Hypothalamus (tissue), 51 donors: ENCODE measurements around the gene EPHB1.
A peak's percentile ranks its signal among the peaks of the same experiment; 100 is the strongest.

Source experiments
- DNase-seq, 51 donors: peaks; one replicate each; lab custom pipeline; 2025; lab: John Stamatoyannopoulos, UW

Gene EPHB1

DNA sequence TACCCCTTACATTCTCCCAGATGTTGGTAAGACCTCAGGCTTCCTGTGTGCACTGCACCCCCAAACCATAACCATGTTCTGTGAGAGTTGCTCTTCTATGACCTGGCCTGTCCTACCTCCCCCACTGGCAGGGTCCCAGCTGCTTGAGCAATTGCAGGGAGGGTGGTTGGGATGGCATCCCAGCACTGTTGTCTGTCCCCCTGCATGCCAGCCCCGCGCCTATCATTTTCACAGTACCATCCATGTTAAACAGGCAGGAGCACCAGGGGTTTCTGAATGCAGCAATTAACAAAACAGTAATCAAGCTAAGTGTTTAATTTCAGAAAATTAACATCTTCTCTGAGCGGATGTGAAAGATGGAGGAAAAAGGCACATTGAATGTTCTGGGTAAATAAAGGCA, 345.5 kb downstream of the EPHB1 start:
- DNase-seq, result peak in 2 of 51 donors; percentile 7 to 27

DNA sequence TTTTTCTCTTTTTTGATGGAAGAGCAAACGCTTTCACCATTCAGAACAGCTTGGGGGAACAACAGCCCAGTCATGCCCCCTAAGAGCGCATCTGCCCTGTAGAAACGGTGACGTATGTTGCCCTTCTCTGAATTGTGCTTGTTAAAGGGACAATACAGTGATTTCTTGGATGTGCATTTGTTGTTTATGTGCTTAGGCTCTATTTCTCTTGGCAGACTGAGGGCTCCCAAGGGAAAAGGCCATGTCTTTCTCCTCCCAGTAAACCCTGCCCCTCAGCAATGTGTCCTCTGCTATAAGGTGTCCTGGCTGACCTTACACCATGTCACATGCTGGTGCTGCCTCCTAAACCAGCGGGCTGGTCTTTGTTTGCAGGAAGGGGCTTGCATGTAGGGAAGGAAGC, 346.1 kb downstream of the EPHB1 start:
- peak in 11 of 51 donors; percentile 2 to 66 (median 16) for DNase-seq

DNA sequence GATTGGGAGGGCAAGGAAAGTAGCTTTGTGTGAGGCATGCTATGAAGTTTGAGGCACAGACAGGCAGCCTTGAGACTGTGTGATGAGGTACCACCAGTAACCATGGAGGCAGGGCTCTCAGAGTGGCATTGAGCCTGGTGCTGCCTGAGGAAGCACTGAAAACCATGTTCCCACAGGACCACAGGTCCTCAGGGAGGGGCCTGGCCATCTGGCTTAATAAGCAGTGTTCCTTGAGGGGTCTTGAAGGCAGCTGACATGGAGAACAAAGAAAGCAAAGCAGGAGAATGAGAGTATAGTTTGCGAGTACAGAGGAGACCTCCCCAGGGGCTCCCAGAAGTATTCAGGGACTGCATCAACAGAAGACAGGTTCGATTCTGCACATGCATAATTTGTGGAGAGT, 346.6 kb downstream of the EPHB1 start:
- DNase-seq, result no peak

DNA sequence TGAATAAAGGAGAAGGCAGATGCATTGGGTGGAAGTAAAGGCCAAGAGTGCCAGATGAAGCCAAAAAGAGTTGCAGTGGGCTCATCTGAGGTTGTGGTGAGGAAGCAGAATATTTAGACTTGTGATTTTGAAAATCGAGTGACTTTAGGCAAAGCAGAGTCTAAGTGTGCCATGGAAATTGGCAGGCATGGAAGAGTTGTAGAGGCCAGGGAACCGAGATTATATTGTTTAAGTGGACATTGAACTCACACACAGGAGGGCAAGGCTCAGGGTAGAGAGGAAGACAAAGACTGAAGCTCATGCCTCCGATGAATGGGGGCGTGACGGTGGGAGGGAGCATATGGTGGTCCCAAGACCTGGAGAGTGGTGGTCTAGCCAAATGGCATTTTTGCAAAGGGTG, 347.5 kb downstream of the EPHB1 start:
- no peak for DNase-seq

DNA sequence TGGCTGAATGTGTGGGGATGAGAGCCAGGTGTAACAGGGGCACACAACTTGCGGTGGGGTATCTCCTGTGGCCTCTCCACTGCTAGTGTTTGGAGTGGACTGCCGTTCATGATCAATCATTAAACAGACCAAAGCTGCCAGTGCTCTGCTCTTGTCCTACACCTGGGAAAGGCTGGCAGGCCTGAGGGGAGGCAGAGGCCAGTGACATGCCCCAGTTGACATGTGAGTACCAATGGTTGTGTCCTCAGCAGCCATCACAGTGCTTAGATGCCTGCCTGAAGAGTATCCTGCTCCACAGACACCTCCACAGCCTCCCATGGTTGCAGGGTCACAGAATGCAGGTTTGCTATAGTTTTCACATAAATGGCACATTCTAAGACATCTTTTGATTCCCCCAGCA, 348.4 kb downstream of the EPHB1 start:
- DNase-seq, result no peak

DNA sequence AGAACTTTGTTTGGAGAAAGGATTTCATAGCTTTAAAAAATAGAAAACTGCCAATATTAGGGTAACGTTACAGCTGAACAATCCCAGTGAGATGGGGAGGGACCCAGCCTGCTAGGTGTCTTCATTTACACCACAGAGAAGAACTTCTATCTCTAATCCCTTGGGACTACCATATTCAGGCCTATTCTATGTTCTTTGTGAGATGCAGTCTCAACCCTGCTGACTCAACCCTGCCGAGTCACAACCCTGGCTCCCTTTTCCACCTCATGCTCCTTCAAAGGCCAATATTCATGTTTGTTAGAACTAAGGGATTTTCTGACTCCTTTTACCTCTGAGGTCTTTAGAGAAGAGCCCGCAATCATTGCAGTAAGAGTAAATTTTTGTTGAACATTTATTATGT, 350.5 kb downstream of the EPHB1 start:
- no peak for DNase-seq

DNA sequence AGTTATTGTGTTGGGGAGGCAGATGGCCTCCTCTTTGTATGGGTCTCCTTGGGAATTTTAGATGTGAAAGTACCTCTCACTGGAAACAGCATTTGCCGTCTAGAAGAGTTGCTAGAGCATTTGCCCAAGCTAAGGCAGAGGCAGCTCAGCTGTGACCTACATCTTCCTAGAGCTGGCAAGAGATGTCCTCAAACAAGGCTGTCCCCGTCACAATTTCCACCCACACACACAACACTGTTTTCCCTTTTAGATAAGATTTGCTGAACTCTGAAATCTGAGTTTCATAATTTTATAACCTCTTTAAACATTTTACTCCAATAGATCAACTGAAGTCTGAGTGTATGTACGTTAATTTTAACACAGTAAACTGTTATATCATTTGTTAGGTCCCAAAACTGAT, 352.6 kb downstream of the EPHB1 start:
- DNase-seq, result no peak

DNA sequence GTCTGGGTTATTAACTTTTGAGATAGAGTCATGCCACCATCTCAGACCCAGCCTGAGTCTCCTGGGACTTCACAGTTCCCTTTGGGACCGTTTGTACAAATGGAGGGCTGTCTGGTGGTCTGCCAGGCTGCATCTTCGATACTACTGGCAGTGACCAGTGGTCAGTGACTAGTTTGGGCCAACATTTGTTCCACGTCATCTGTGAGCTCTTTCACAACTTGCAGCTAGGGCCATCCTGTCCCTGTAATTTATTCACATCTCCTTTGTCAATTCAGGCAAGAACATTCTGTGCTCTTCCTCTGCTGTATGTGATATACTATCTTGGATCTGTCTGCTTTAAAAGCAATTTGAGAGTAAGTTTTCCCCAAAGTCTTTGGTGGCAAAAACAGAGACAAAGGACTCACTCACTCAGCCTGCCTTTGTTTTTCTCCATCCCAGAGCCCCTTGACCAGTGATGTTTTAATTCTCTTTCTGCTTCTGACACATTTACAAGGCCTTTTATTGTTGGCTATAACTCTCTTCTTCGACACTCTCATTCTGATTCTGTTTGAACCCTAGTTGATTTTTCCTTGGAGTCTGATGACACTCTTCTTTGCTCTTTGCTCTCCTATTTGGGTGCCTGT, 353.4 kb downstream of the EPHB1 start:
- DNase-seq, result peak in 2 of 51 donors; percentile 5 to 14

DNA sequence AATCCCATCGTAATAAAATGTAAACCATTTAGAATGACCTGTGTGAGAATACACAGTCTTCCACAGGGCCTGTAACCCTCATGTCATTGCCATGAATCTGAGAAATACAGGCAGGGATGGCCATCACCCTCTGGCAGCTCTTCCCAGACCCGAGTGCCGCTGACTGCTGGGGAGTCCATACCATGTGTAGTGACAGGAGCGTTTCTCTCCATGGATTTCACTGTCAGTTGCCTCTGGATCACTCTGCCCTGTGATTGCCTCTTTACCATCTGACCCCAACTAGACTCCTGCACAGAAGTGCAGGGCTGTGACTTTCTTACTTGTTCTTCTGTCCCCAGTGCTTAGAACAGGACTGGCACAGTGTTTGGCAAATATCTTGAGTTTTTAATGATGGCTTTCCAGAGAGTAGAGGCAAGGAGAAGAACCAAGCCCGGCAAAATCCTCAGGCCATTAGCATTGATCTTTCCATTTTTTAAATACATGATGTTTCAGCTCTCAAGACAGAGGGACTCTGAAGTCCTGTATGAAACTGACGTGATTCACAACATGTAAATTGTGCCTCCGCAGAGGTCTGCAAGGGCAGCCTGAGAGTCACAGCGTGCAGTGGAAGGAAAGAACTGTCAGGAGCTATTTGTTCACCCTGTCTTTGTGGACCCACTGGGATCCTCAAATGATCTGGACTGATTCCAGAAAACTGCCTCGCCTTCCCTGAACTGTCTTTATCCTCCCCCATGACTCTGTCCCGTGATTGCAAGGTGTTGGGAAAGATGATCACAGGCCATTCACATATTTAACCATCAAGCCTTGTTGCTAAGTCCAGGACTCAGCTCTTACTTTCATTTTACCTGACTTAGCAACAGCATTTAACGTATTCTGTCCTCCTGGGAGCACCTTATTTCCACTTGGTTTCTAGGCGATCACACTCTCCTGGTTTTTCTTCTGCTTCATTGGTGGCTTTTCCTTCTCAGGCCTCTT, 354.9 kb downstream of the EPHB1 start:
- no peak for DNase-seq

DNA sequence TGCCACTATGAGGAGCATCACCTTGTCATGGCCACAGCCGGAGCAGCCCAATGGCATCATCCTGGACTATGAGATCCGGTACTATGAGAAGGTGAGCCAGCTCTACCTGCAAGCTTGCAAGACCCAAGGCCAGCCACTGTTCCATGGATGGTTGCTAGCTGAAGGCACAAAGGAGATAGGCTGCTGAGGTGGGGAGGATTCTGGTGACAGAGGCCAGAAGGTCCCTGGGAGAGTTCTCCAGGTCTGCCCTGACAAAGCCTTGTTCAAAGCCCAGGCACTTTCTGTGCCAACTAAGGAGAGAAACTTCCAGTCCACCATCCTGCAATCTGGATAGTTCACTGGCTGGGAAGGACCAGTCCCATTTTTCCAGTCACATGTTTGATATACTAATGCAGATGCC, 359.1 kb downstream of the EPHB1 start:
- no peak for DNase-seq

DNA sequence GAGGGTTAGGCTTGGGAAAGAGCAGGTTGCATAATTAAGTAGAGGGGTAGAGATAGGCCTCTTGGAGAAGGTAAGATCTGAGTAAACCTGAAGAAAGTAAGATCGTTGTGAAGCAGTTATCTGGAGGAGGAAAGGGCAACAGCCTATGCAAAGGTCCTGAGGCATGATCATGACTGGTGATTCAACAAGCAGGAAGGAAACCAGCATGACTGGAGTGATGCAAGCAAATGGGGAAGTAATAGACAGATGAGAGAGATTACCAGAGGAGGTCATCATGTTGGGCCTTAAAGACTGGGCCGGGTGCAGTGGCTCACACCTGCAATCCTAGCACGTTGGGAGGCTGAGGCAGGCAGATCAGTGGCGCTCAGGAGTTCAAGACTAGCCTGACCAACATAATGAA, 360.2 kb downstream of the EPHB1 start:
- no peak for DNase-seq

DNA sequence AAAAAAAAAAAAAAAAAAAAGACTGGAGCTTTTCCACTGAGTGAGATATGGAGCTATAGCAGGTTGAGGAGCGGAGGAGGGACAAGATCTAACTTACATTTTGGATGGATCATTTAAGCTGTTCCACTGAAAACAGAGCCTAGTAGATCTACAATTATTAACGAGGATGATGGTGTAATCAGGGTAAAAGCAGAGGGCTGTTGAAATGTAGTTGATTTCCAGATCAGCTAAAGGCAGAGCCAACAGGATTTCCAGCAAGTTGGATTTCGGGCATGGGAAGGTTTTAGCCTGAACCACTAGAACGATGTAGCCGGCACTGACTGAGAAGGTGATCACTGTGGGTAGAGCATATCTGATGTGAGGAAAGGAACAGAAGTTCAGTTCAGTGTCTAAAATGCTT, 360.7 kb downstream of the EPHB1 start:
- DNase-seq, result no peak

DNA sequence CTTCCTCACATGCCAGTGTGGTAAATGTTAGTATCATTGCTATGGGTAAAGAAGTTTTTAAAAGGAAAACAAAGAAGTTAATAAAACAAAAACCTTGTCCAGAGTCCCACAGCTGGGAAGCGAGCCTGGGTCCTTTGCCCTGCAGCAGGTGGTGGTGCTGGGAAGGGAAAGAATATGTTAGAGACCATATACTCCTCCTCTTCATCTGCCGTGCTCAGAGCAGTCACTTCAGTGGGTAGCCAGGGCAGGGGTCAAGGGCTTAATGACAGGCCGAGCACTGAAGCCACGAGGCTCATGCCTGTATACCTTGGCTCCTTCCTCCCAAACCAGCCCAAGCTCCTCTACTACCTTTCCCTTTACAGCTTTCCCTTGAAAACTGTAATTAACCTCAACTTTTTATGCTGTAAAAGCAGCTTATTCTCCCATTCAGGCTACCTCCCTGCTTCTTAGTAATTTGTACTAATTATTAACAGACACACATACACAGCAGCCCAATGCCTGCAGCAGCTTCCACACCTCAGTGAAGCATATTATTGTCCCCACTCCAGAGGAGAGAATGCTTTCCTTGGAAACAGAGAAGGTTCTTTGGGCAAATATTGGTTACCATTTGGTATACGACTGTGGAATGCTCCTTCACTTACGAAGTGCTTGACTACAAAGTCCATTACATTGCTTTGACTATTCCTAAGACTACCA, 362.1 kb downstream of the EPHB1 start:
- no peak for DNase-seq

DNA sequence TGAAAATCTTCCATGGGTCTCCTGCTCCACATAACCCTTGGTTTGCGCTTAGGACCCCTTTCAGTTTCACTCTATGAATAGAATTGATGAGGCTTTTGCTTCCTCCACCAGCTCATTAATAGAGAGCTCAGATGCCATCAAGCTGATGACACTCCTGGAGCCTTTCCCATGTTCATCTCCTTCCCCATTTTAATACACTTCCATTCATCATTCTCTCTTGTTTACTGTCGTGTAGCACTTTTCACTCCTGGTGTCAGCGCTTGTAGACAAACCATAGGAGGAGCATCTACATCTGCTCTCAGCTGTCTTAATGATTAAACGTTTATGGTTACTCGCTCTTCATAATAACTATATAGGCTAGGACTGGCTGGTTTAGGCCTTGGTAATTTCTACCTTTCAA, 363.5 kb downstream of the EPHB1 start:
- no peak for DNase-seq

DNA sequence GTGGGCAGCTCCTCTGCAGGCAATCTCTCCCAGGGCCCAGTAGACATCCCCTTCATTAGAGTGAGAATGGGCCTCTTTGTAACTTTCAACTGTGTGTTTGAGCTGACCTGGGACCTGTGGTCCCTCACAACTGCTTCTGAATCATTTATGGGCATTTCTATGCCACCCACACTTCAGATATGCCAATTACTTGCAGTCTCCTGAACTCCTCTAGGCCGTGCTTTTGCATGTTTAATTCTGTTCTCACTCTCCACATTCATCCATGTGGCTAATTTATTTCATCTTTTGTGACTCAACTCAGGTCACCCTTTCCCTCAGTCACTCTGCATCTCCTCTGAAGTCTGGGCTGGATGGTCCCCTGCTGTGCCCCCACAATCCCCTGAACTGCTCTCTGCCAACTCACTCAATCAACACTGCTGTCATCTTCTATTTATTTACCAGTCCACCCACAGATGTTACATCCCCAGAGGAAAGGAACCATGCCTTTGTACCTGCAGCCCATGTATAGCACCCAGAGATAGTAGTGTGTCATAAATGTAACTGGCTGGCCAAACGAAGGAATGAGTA, 364.7 kb downstream of the EPHB1 start:
- no peak for DNase-seq

DNA sequence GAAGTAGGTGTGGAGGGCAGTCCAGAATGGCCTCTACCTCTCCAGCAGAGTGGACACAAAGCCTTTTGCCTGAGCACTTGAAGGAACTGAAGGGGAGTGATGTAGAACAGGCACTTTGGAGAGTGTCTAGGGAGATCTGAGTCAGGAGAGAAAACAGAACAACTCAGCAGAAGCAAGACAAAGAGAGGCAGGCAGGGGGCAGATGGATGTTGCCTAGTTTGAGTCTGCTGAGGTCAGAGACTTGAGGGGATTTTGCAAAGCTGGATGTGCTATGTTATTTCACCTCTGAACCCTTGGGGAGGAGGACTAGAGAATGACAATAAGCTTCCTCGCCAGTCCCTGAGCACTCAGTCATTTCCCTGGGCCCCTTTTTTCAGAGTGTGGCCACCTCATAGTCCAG, 366.4 kb downstream of the EPHB1 start:
- DNase-seq, result no peak

DNA sequence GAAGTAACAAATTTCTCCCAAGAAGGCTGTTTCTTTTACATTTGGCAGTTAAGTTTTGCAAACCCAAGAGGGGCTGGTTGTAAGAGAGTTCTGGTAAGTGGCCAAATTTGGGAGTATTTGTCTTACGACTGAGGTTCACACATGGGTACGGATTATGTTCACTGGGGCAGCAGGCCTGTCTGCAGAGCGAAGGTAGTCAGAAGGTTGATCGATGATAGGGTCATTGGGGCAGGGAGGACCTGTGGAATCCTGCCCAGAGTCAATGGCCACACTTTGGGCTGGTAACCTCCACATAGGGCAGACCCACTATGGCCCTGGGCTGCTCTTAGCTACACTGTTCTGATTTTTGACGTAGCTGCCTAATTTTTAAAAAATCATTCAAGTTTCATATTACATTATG, 368.6 kb downstream of the EPHB1 start:
- no peak for DNase-seq

DNA sequence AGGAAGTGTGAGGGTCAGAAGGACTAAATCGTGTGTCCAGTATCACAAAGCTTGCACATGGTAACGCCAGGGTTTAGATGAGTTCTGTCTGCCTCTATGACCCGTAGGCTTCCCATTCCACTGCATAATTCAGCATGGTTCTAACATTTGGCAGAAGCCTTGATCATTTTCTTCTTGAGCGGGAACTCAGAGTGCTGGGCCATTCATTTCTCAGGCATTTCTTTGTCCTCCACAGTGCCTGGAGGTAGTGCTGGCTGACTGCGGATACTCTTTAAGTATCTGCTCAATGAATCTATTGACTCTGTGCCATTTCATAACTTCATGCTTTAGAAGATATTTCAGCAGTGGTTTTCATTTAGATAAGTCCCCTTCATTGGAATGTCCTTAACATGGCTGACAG, 370.2 kb downstream of the EPHB1 start:
- no peak for DNase-seq

DNA sequence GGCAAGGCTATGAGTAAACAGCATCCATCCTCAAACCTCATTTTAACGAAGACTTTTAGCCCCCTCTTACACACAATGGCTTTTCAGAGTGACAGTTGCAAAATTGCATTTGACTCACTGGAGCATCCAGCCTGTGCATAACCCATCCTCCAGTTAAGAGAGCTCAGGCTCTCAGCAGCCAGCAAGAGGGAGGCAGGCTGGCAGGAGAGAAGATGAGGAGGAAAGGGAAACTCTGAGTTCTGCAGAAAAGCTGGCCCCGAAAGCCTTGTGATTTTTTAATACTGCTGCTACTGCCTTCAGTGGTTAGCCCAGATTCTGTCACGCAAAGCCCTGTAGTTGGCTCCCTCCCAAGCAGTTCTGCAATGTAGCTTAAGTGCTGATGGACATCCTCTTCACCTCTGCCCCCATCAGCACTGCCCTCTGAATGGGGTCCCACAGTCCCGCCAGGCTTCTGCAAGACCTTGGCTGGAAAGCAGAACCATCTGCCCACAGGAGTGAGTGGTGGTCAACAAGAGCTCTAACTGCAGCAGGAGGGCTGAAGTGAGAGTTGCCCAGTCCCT, 371.3 kb downstream of the EPHB1 start:
- DNase-seq, result peak in 1 of 51 donors; percentile 4

DNA sequence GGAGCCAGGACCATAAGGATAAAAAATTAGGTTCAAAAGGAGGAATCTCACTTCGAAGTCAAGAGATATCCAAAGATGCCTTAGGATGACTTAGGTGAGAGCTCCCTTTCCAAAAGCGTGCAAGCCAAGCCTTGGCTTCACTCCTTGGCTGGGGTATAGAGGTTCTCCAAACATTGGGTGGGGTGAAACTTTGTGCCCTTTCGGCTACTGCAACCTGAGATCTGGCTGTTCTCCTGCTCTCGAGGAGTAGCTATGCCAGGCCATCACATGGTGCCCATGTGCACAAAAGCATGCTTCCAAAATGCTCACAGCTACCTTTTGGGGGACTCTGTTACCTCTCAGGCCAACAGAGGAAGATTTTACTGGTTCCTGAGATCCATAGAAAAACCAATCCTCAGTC, 373.8 kb downstream of the EPHB1 start:
- no peak for DNase-seq

DNA sequence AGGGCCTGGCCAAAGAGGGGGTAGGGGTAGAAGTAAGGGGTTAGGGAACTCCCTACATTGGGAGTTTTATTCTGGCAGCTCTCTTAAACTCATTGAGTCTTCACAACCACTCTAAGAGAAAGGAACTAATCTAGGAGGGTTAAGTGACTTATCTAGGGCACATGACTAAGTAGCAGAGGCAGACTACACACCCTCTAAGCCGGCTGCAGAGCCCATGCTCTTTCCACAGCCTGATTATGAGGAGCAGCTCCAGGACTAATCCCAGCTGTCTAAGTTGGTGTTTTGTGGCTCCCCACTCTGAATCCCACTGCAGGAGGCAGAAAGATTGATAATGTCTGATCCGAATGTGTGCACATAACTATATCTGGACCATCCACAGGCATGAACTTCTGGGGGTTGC, 374.6 kb downstream of the EPHB1 start:
- DNase-seq, result no peak
